ENCODE results near the gene EEFSEC.
A peak's percentile ranks its signal among the peaks of the same experiment; 100 is the strongest.

EEFSEC gene

GRCh38 chr3:128425142-128425845, 272.0 kb downstream of the EEFSEC start:
- DNase-seq (ENCODE audit: low read depth in 2 of 2) = no peak

GRCh38 chr3:128425846-128426127, 272.5 kb downstream of the EEFSEC start:
- no peak for DNase-seq (ENCODE audit: low read depth in 2 of 2)

- peak; percentile 47 to 60 for DNase-seq (ENCODE audit: low read depth in 2 of 2)
These were observed 273.0 kb downstream of the EEFSEC start for GRCh38 chr3:128426128-128426921.

GRCh38 chr3:128427175-128427857, 274.0 kb downstream of the EEFSEC start:
- DNase-seq (ENCODE audit: low read depth in 2 of 2) = no peak

- DNase-seq (ENCODE audit: low read depth in 2 of 2) = no peak
These were observed 274.9 kb downstream of the EEFSEC start for GRCh38 chr3:128427872-128428822.

GRCh38 chr3:128429275-128429674, 276.0 kb downstream of the EEFSEC start:
- no peak for DNase-seq (ENCODE audit: low read depth in 2 of 2)

- no peak for DNase-seq (ENCODE audit: low read depth in 2 of 2)
These were observed 276.5 kb downstream of the EEFSEC start for GRCh38 chr3:128429751-128430150.

- no peak for DNase-seq (ENCODE audit: low read depth in 2 of 2)
These were observed 277.0 kb downstream of the EEFSEC start for GRCh38 chr3:128430301-128430700.

GRCh38 chr3:128430731-128431130, 277.4 kb downstream of the EEFSEC start:
- DNase-seq (ENCODE audit: low read depth in 2 of 2) = no peak

GRCh38 chr3:128431803-128432300, 278.6 kb downstream of the EEFSEC start:
- DNase-seq (ENCODE audit: low read depth in 2 of 2) = no peak

- no peak for DNase-seq (ENCODE audit: low read depth in 2 of 2)
These were observed 279.2 kb downstream of the EEFSEC start for GRCh38 chr3:128432301-128432970.

GRCh38 chr3:128432971-128433836, 279.9 kb downstream of the EEFSEC start:
- DNase-seq (ENCODE audit: low read depth in 2 of 2) = no peak

GRCh38 chr3:128433837-128434165, 280.5 kb downstream of the EEFSEC start:
- no peak for DNase-seq (ENCODE audit: low read depth in 2 of 2)

GRCh38 chr3:128434524-128434923, 281.2 kb downstream of the EEFSEC start:
- no peak for DNase-seq (ENCODE audit: low read depth in 2 of 2)

- DNase-seq (ENCODE audit: low read depth in 2 of 2) = no peak
These were observed 281.8 kb downstream of the EEFSEC start for GRCh38 chr3:128435058-128435457.

- no peak for DNase-seq (ENCODE audit: low read depth in 2 of 2)
These were observed 282.3 kb downstream of the EEFSEC start for GRCh38 chr3:128435561-128435960.

- no peak for DNase-seq (ENCODE audit: low read depth in 2 of 2)
These were observed 282.9 kb downstream of the EEFSEC start for GRCh38 chr3:128436214-128436613.

- no peak for DNase-seq (ENCODE audit: low read depth in 2 of 2)
These were observed 285.3 kb downstream of the EEFSEC start for GRCh38 chr3:128438488-128439072.

GRCh38 chr3:128439226-128439625, 285.9 kb downstream of the EEFSEC start:
- no peak for DNase-seq (ENCODE audit: low read depth in 2 of 2)

GRCh38 chr3:128442070-128442469, 288.8 kb downstream of the EEFSEC start:
- DNase-seq (ENCODE audit: low read depth in 2 of 2) = no peak

Data from stimulated activated CD4-positive, alpha-beta T cell treated with anti-CD3 and anti-CD28 coated beads, Interleukin-1b, Interleukin-23, amount 100 ng/mL, for 4 hours (primary cell).